IMR-90 (cell line): ENCODE measurements around the gene PRR23B. TPM values are rescaled to one million over a fixed set of nuclear protein-coding genes. Genes with fewer than 3 reads are reported as not detected.

ENCODE experiments used
- ATAC-seq: fragments of 200-7000 bp; cut with Tn5 transposase; 2 replicates; pipeline ENCODE4 v1.9.1; 2020; ENCODE audit warnings: low read depth, mild to moderate bottlenecking, moderate library complexity
- BruUV-seq: library from RNA; stranded (reverse); fragments of 400-500 nt; replicated peaks from 2 replicates; lab custom pipeline; 2021; lab: Mats Ljungman, UMichigan
- CTCF ChIA-PET: fragments of 300-600 bp; formaldehyde crosslinking; extraction: SDS; loops from one replicate; lab custom pipeline; 2021; ENCODE audit warnings: antibody characterized with exemption; lab: Yijun Ruan, JAX
- POLR2A ChIA-PET: fragments of 300-600 bp; sonication (Branson Sonifier 250); formaldehyde crosslinking; loops from one replicate; lab custom pipeline; 2022; ENCODE audit warnings: antibody characterized with exemption; ENCODE audit not compliant: unreplicated experiment; lab: Charles Lee
- DNase-seq: peaks from one replicate; pipeline ENCODE4 v3.0.0; 2013
- H2AFZ ChIP-seq: replicated peaks from 2 replicates; pipeline ENCODE3; 2013; ENCODE audit warnings: low read length, mild to moderate bottlenecking; ENCODE audit not compliant: poor library complexity
- H2AK5ac ChIP-seq: 2 replicates; pipeline ENCODE4 v1.6.1; 2013; ENCODE audit warnings: low read depth, low read length, inconsistent platforms
- H2AK9ac ChIP-seq: replicated peaks from 2 replicates; pipeline ENCODE3; 2013; ENCODE audit warnings: mild to moderate bottlenecking, low read depth, low read length, moderate library complexity; ENCODE audit not compliant: poor library complexity
- H2BK120ac ChIP-seq: 2 replicates; pipeline ENCODE4 v1.6.1; 2013; ENCODE audit warnings: low read depth, low read length, inconsistent platforms
- H2BK15ac ChIP-seq: 3 replicates; pipeline ENCODE4 v1.6.1; 2013; ENCODE audit warnings: low read depth, low read length, inconsistent platforms
- H2BK20ac ChIP-seq: 2 replicates; pipeline ENCODE4 v1.6.1; 2013; ENCODE audit warnings: low read depth, mild to moderate bottlenecking, inconsistent platforms, low read length, moderate library complexity
- H2BK5ac ChIP-seq: 2 replicates; pipeline ENCODE4 v1.6.1; 2013; ENCODE audit warnings: mild to moderate bottlenecking, low read depth, low read length, inconsistent platforms; ENCODE audit not compliant: poor library complexity, severe bottlenecking
- H3K14ac ChIP-seq: replicated peaks from 2 replicates; pipeline ENCODE4 v1.6.1; 2013; ENCODE audit warnings: low read depth, low read length, inconsistent platforms
- H3K18ac ChIP-seq: 2 replicates; pipeline ENCODE4 v1.6.1; 2013; ENCODE audit warnings: low read depth, low read length, control low read depth
- H3K23ac ChIP-seq: 2 replicates; pipeline ENCODE4 v1.6.1; 2013; ENCODE audit warnings: low read depth, low read length, inconsistent platforms
- H3K27ac ChIP-seq: 2 replicates; pipeline ENCODE4 v1.5.1; 2013; ENCODE audit warnings: mild to moderate bottlenecking, control low read depth, low read length; ENCODE audit not compliant: insufficient read depth
- H3K27me3 ChIP-seq: 2 replicates; pipeline ENCODE4 v1.6.1; 2013; ENCODE audit warnings: low read length; ENCODE audit not compliant: control insufficient read depth, insufficient read depth
- H3K36me3 ChIP-seq: 2 replicates; pipeline ENCODE4 v1.6.1; 2013; ENCODE audit warnings: low read length, mixed read lengths; ENCODE audit not compliant: control insufficient read depth, insufficient read depth
- H3K4ac ChIP-seq: 2 replicates; pipeline ENCODE4 v1.6.1; 2013; ENCODE audit warnings: low read depth, low read length, inconsistent platforms
- H3K4me1 ChIP-seq: 2 replicates; pipeline ENCODE4 v1.6.1; 2013; ENCODE audit warnings: low read length, mixed read lengths; ENCODE audit not compliant: control insufficient read depth, insufficient read depth
- H3K4me2 ChIP-seq: 2 replicates; pipeline ENCODE4 v1.6.1; 2013; ENCODE audit warnings: low read depth, mild to moderate bottlenecking, control low read depth, low read length, moderate library complexity
- H3K4me3 ChIP-seq: 2 replicates; pipeline ENCODE4 v1.5.1; 2013; ENCODE audit warnings: low read depth, mild to moderate bottlenecking, control low read depth, low read length, moderate library complexity; ENCODE audit not compliant: insufficient read depth
- H3K56ac ChIP-seq: 2 replicates; pipeline ENCODE4 v1.6.1; 2013; ENCODE audit warnings: low read length, inconsistent platforms; ENCODE audit not compliant: insufficient read depth; ENCODE audit errors: extremely low read depth
- H3K79me1 ChIP-seq, 2 experiments: 2 replicates each; pipeline ENCODE4 v1.6.1; 2013; ENCODE audit warnings: low read length in 2 of 2, inconsistent platforms in 1 of 2, low read depth in 1 of 2
- H3K9ac ChIP-seq: 2 replicates; pipeline ENCODE4 v1.6.1; 2013; ENCODE audit warnings: low read depth, low read length, control low read depth
- H3K9me1 ChIP-seq: 2 replicates; pipeline ENCODE4 v1.6.1; 2013; ENCODE audit warnings: low read length, inconsistent platforms; ENCODE audit not compliant: insufficient read depth
- H3K9me3 ChIP-seq: 2 replicates; pipeline ENCODE4 v1.6.1; 2013; ENCODE audit warnings: low read length; ENCODE audit not compliant: control insufficient read depth, insufficient read depth
- H4K20me1 ChIP-seq: 2 replicates; pipeline ENCODE4 v1.6.1; 2013; ENCODE audit warnings: low read length, inconsistent platforms; ENCODE audit not compliant: insufficient read depth
- H4K5ac ChIP-seq: 2 replicates; pipeline ENCODE4 v1.6.1; 2013; ENCODE audit warnings: mild to moderate bottlenecking, low read depth, low read length, control low read depth
- H4K8ac ChIP-seq, 2 experiments: 2 replicates each; pipeline ENCODE4 v1.6.1; 2013; ENCODE audit warnings: low read depth in 2 of 2, low read length in 2 of 2, control low read depth in 1 of 2, inconsistent platforms in 1 of 2
- H4K91ac ChIP-seq: 2 replicates; pipeline ENCODE4 v1.6.1; 2013; ENCODE audit warnings: low read depth, low read length, inconsistent platforms; ENCODE audit not compliant: insufficient read depth
- BHLHE40 ChIP-seq: fragments of 150-350 bp; IDR thresholded peaks from 2 replicates; pipeline ENCODE4 v1.6.1; 2016; ENCODE audit warnings: mild to moderate bottlenecking, low read depth, low read length
- CEBPB ChIP-seq: IDR thresholded peaks from 2 replicates; pipeline ENCODE4 v1.6.1; 2012; ENCODE audit warnings: low read depth, low read length, improper control_type of control experiment
- CHD1 ChIP-seq: IDR thresholded peaks from 2 replicates; pipeline ENCODE4 v1.6.1; 2012; ENCODE audit warnings: low read depth, low read length, improper control_type of control experiment
- FOS ChIP-seq: fragments of 150-350 bp; IDR thresholded peaks from 2 replicates; pipeline ENCODE4 v1.6.1; 2016; ENCODE audit warnings: low read depth, low read length
- MAFK ChIP-seq: IDR thresholded peaks from 2 replicates; pipeline ENCODE4 v1.6.1; 2012; ENCODE audit warnings: low read depth, low read length, improper control_type of control experiment
- MAZ ChIP-seq: IDR thresholded peaks from 2 replicates; pipeline ENCODE4 v1.6.1; 2012; ENCODE audit warnings: low read depth, mild to moderate bottlenecking, low read length, improper control_type of control experiment, moderate library complexity, borderline replicate concordance
- MXI1 ChIP-seq: IDR thresholded peaks from 2 replicates; pipeline ENCODE4 v1.6.1; 2012; ENCODE audit warnings: low read depth, mild to moderate bottlenecking, low read length, moderate library complexity, borderline replicate concordance
- NFE2L2 ChIP-seq: fragments of 150-350 bp; IDR thresholded peaks from 2 replicates; pipeline ENCODE4 v1.6.1; 2016; ENCODE audit warnings: low read depth, mild to moderate bottlenecking, low read length
- POLR2A ChIP-seq: IDR thresholded peaks from 2 replicates; pipeline ENCODE4 v1.6.1; 2012; ENCODE audit warnings: mild to moderate bottlenecking, low read depth, low read length
- RAD21 ChIP-seq: IDR thresholded peaks from 2 replicates; pipeline ENCODE4 v1.6.1; 2012; ENCODE audit warnings: low read length, improper control_type of control experiment
- RCOR1 ChIP-seq: IDR thresholded peaks from 2 replicates; pipeline ENCODE4 v1.6.1; 2012; ENCODE audit warnings: mild to moderate bottlenecking, low read length, improper control_type of control experiment; ENCODE audit not compliant: insufficient replicate concordance
- RFX5 ChIP-seq: IDR thresholded peaks from 2 replicates; pipeline ENCODE4 v1.8.0; 2012; ENCODE audit warnings: low read depth, mild to moderate bottlenecking, low read length, moderate library complexity
- SMC3 ChIP-seq: fragments of 150-350 bp; IDR thresholded peaks from 2 replicates; pipeline ENCODE4 v1.6.1; 2016; ENCODE audit warnings: low read depth, mild to moderate bottlenecking, antibody characterized with exemption, low read length, moderate library complexity
- WGBS, 2 experiments: methylation state at CpG; one replicate each; pipeline versions ENCODE4 v1.1.5 to v1.1.7; 2013; ENCODE audit warnings: missing lambda C conversion rate in 2 of 2; ENCODE audit not compliant: insufficient read length in 1 of 2; ENCODE audit errors: extremely low coverage in 2 of 2; 5-methylcytosine and 5-hydroxymethylcytosine counted together
- dilution Hi-C: fragments of 300-500 bp; cut with HindIII; formaldehyde crosslinking; loops from one replicate; pipeline ENCODE4 v1.14.3; 2018; ENCODE audit warnings: low sequenced_read_pairs; ENCODE audit not compliant: unreplicated experiment
- in situ Hi-C: fragments of 300-500 bp; cut with MboI; formaldehyde crosslinking; loops from 3 replicates; pipeline ENCODE4 v1.14.3; 2019; ENCODE audit warnings: low sequenced_read_pairs, inconsistent platforms, mixed read lengths
- intact Hi-C: fragments of 100-400 bp; cut with micrococcal nuclease; formaldehyde crosslinking; loops from 2 replicates; pipeline ENCODE4 v1.10.0; 2022
- polyA plus RNA-seq, 3 experiments: library from polyadenylated mRNA; depleted of rRNA; stranded (reverse); fragments of >200 nt; gene quantifications; 2 replicates each; pipeline ENCODE4 v1.2.3, GENCODE V29; 2012; ENCODE audit warnings: low replicate concordance in 1 of 3
- total RNA-seq: library from RNA; depleted of rRNA; stranded (reverse); fragments of >200 nt; gene quantifications from 2 replicates; pipeline ENCODE4 v1.2.3, GENCODE V29; 2012
- TF ChIP-seq, protein P1 (sequence below): fragments of 150-350 bp; IDR thresholded peaks from 2 replicates; pipeline ENCODE4 v1.6.1; 2016; ENCODE audit warnings: low read depth, mild to moderate bottlenecking, low read length, moderate library complexity, borderline replicate concordance
- TF ChIP-seq, protein P2 (sequence below): fragments of 150-350 bp; IDR thresholded peaks from 2 replicates; pipeline ENCODE4 v1.6.1; 2017; ENCODE audit warnings: mild to moderate bottlenecking, antibody characterized with exemption, low read length, low read depth
- TF ChIP-seq, protein P3 (sequence below): conservative IDR thresholded peaks from 2 replicates; pipeline ENCODE4 v1.5.1; 2012; ENCODE audit warnings: mild to moderate bottlenecking, low read depth, low read length, improper control_type of control experiment

Gene PRR23B
- total and polyA plus RNA-seq, 2 of the 4 experiments (the other 2 are of a cell fraction) = not detected

DNA sequence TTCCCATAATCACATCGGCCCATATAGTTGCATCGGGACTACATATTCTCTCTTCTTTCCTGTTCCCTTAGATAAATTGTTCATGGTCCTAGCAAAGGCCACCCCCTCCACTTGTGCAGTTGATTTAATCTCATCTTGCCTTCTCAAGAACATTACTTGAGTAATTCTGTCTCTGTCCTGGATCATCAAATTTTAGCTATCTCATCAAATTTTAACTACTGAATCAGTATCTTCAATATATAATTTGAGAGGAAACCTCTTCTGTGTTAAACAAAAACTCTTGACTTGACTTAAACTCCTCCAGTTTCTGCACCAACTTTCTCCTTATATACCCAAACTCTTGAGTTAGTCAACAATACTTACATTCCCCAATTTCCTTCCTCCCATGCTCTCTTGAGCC is 4.2 kb upstream of the PRR23B start:
- ChIA-PET CTCF (no interaction called here), POLR2A (no interaction called here)
- dilution Hi-C loops (no loop called here), in situ Hi-C loops (no loop called here), intact Hi-C loops (no loop called here)
- BruUV-seq = no TSS peak
- Histone ChIP-seq H2BK20ac (no peak overlapping the region), H4K91ac (no peak overlapping the region), H3K9ac (no peak overlapping the region), H3K4me1 (no peaks in the 10 kb centered on the region), H3K9me1 (no peaks in the 10 kb centered on the region), H3K4me2 (no peak overlapping the region), H3K36me3 (no peaks in the 10 kb centered on the region), H2BK15ac (no peak overlapping the region), H3K23ac (no peak overlapping the region), H4K20me1 (no peaks in the 10 kb centered on the region), H4K5ac (no peak overlapping the region), H2BK5ac (no peak overlapping the region), H3K27ac (no peak overlapping the region), H3K27me3 (no peaks in the 10 kb centered on the region), H2AK5ac (no peak overlapping the region), H3K79me1 (no peaks in the 10 kb centered on the region), H3K56ac (no peak overlapping the region), H2AK9ac (no peak overlapping the region), H3K9me3 (peaks cover 2% of the 10 kb centered on the region; the same call in 1 of the 2 replicates), H3K4ac (no peak overlapping the region), H3K4me3 (no peak overlapping the region), H2BK120ac (no peak overlapping the region), H3K18ac (no peak overlapping the region), H4K8ac (no peak overlapping the region), H2AFZ (no peak overlapping the region), H3K14ac (no peak overlapping the region)
- no CpG with 5 or more reads among the region's 2 CpGs for WGBS, 2 experiments
- TF ChIP-seq POLR2A (no peak), CHD1 (no peak), RCOR1 (no peak), RAD21 (no peak), MAZ (no peak), MAFK (no peak), BHLHE40 (no peak), CEBPB (no peak), RFX5 (no peak), SMC3 (no peak), MXI1 (no peak), NFE2L2 (no peak), FOS (no peak)
- TF ChIP-seq, protein P1, sequence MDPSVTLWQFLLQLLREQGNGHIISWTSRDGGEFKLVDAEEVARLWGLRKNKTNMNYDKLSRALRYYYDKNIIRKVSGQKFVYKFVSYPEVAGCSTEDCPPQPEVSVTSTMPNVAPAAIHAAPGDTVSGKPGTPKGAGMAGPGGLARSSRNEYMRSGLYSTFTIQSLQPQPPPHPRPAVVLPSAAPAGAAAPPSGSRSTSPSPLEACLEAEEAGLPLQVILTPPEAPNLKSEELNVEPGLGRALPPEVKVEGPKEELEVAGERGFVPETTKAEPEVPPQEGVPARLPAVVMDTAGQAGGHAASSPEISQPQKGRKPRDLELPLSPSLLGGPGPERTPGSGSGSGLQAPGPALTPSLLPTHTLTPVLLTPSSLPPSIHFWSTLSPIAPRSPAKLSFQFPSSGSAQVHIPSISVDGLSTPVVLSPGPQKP = no peak
- TF ChIP-seq, protein P2, sequence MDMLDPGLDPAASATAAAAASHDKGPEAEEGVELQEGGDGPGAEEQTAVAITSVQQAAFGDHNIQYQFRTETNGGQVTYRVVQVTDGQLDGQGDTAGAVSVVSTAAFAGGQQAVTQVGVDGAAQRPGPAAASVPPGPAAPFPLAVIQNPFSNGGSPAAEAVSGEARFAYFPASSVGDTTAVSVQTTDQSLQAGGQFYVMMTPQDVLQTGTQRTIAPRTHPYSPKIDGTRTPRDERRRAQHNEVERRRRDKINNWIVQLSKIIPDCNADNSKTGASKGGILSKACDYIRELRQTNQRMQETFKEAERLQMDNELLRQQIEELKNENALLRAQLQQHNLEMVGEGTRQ = no peak
- TF ChIP-seq, protein P3, sequence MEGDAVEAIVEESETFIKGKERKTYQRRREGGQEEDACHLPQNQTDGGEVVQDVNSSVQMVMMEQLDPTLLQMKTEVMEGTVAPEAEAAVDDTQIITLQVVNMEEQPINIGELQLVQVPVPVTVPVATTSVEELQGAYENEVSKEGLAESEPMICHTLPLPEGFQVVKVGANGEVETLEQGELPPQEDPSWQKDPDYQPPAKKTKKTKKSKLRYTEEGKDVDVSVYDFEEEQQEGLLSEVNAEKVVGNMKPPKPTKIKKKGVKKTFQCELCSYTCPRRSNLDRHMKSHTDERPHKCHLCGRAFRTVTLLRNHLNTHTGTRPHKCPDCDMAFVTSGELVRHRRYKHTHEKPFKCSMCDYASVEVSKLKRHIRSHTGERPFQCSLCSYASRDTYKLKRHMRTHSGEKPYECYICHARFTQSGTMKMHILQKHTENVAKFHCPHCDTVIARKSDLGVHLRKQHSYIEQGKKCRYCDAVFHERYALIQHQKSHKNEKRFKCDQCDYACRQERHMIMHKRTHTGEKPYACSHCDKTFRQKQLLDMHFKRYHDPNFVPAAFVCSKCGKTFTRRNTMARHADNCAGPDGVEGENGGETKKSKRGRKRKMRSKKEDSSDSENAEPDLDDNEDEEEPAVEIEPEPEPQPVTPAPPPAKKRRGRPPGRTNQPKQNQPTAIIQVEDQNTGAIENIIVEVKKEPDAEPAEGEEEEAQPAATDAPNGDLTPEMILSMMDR = no peak
- ATAC-seq (no peak), DNase-seq (no peak)
